HG02798 (cell line): Measurements from ENCODE around the gene DDX20.
A peak's percentile ranks its signal among the peaks of the same experiment; 100 is the strongest.

Source experiments
- ATAC-seq: cut with Tn5 transposase; IDR thresholded peaks from one replicate; pipeline ENCODE4 v1.9.1; 2021; ENCODE audit warnings: mild to moderate bottlenecking; ENCODE audit not compliant: unreplicated experiment, poor library complexity

Gene DDX20

GRCh38 chr1:111747282-111747734 is 8.4 kb upstream of the DDX20 start:
- ATAC-seq: peak; percentile 61

DNA sequence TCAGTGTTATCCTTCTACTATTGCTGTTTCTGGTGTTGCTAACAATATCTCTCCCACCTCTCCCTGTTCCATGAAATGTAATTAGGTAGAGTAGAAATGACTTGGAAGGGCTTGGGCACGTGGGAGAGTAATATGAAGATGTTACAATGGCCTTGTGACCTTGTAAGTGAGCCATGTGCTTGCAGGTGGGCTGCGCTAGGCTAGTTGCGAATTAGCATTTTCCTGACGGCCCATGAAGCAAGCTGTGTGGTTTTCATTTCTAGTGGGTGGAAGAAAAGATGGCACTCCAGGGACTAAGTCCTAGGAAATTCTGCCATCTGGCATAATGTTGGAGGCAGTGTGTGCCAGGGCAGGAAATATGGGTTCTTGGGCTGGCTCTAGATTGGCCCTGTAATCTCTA is 7.8 kb upstream of the DDX20 start:
- no peak for ATAC-seq

GRCh38 chr1:111749628-111750027 is 6.1 kb upstream of the DDX20 start:
- ATAC-seq: no peak

DNA sequence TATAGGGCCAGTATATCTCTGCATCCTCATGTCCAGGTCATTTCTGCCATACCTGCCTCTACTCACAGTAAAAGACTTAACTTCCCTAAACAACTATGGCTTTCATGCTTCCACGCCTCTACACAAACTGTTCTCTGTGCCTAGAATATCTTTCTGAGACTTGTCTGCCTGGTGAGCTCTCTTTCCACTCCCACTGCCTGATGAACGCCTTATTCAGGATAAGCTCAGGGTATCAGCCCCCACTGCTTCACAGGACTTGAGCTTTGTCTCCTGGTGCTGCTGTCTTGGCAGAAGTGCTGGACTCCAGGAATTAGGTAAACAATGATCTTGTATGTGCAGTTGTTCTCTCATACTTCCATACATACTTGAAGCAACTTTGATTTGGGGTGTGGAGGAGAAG is 4.8 kb upstream of the DDX20 start:
- ATAC-seq: no peak

- ATAC-seq: no peak
Observed at GRCh38 chr1:111751906-111752575, 3.7 kb upstream of the DDX20 start.

DNA sequence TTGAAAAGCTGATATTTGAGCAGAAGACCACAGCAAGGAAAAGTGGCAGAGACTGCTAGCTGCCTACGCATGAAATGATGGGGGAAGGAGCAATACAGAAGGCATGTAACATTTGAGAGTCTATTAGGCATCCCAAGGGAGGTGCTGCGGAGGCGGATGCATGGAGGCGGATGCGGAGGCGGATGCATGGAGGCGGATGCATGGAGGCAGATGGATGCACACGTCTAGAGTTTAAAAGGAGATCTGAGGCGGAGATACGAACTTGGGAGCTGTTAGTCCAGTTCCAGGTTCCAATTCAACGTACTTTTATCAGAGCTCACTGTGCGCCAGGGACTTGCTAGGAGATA is 744 bp upstream of the DDX20 start:
- ATAC-seq: no peak

- peak; percentile 15 for ATAC-seq
Observed at GRCh38 chr1:111756124-111756513, 418 bp downstream of the DDX20 start.

DNA sequence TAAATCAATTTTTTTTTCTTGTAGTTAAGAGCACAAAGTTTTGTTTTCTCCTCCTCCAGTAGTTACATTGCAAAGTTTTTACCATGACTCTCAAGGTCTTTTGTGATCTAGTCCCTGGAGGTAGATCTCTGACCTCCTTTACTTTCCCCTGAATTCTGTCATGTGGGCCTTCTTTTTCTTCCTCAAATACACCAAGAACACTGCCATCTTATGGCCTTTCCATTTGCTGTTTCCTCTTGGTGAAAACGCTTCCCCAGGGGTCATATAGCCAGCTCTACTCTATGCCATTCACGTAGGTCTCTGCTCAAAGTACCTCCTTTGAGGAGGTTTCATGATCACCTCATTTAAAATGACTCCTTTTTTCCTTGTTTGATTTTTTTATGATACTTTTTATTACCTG is 2.7 kb downstream of the DDX20 start:
- no peak for ATAC-seq

- no peak for ATAC-seq
Observed at GRCh38 chr1:111761717-111762116, 6.0 kb downstream of the DDX20 start.

GRCh38 chr1:111762332-111762731 is 6.6 kb downstream of the DDX20 start:
- no peak for ATAC-seq

GRCh38 chr1:111768023-111768422 is 12.3 kb downstream of the DDX20 start:
- no peak for ATAC-seq

GRCh38 chr1:111768625-111769024 is 12.9 kb downstream of the DDX20 start:
- ATAC-seq: no peak

DNA sequence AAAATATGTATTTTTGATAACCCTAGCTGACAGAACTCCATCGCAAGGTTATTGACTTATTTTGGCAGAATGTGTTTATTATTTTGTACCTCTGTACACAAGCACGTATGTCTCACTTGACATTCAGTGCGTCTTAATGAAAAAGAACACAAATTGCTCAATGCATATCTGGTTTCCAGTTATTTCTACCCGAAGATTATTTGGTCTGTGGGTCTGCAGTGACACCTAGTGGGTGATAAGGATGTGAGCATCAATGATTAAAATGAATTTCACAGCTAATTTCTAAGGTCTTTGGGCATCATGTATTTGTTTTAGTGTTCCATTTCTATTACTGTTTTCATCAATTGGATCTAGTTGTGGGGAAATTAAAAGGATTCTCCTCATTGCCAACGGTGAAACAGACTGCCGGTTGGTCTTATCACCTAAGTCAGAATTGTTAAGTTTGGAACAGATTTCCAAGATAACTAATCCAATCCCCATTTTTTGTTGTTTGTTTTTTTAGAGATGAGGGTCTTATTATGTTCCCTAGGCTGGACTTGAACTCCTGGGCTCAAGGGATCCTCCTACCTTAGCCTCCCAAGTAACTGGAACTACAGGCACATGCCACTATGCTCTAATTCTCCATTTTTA is 13.9 kb downstream of the DDX20 start:
- no peak for ATAC-seq

GRCh38 chr1:111770916-111771315 is 15.2 kb downstream of the DDX20 start:
- ATAC-seq: no peak

- no peak for ATAC-seq
Observed at GRCh38 chr1:111775966-111776365, 20.3 kb downstream of the DDX20 start.

DNA sequence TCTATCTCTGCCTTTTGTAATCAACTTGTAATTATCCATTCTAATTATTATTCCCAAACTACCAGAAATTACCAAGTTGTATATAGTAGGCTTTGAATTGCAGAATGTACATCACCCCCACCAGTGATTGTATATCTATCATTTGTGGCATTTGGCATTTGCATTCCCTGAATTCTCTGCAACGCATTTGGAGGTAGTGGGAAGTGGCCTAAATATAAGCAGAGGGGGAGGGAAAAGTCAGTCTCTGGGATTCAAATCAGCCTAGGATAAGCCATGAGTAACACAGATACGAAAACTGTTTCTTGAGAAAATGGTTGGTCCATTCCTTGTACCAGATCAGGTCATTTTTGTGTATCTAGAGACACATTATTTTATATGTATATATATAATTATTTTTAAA is 20.7 kb downstream of the DDX20 start:
- ATAC-seq: no peak

- no peak for ATAC-seq
Observed at GRCh38 chr1:111776861-111777260, 21.2 kb downstream of the DDX20 start.

DNA sequence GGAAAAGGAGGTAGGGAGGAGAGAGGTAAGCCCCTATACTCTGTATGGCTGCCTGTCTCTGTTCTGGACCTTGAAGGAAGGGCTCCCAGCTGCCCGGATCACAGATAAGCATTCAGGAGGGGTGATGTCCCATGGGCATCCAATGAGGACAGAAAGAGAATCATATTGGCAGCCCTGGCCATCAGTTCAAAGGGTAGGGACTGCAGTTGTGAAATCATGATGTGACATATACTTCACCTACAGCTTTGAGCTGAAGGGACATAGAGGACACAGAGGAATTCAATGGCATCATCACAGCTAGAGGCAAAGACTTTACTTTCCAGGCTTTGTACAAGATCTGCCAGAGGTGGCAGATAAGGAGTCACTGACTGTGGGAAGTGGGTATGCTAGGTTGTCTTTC is 21.6 kb downstream of the DDX20 start:
- no peak for ATAC-seq

GRCh38 chr1:111778066-111778465 is 22.4 kb downstream of the DDX20 start:
- ATAC-seq: no peak

DNA sequence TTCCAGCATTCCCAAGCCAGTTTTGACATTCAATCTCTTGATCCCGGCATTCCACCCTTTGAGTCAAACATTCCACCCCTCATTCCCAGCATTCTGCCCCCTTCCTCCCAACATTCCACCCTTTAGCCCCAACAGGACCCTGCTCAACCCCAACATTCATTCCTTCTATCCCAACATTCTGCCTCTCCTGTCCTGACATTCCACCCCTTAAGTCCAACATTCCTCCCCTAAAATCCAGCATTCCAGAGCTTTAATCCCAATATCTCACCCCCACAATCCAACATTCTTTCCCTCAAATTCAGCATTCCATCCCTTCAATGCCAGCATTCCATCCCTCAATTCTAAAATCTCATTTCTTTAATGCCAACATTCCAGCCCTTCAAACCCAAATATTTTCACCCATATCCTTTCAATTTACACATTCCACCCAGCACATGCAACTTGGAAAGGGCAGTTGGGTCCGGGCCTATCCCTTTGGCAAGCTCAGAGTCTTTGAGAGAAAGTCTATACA is 22.9 kb downstream of the DDX20 start:
- ATAC-seq: no peak

GRCh38 chr1:111779546-111779945 is 23.8 kb downstream of the DDX20 start:
- ATAC-seq: no peak

GRCh38 chr1:111784273-111784901 is 28.7 kb downstream of the DDX20 start:
- ATAC-seq: no peak
